ENCODE results near the gene ANKRD6. TPM values are rescaled to one million over a fixed set of nuclear protein-coding genes. Genes with fewer than 3 reads are reported as not detected.

The ANKRD6 gene
- total RNA-seq, 1 experiment from 2014 or later, result 14.7 TPM

- Mint-ChIP-seq H3K4me3 (ENCODE audit: low read depth, unreplicated experiment) (no peak overlapping the region), H3K27ac (ENCODE audit: unreplicated experiment) (no peak overlapping the region), H3K36me3 (ENCODE audit: insufficient read depth, unreplicated experiment) (no peaks in the 10 kb centered on the region), H3K4me1 (ENCODE audit: low read depth, unreplicated experiment) (peaks cover 8% of the 10 kb centered on the region), H3K27me3 (ENCODE audit: unreplicated experiment) (peaks cover 10% of the 10 kb centered on the region), H3K9me3 (ENCODE audit: low read depth, unreplicated experiment) (no peaks in the 10 kb centered on the region)
- CTCF ChIA-PET, result no interaction called here
- no TSS peak for BruUV-seq (replicated peaks)
- intact Hi-C loops (cut with micrococcal nuclease; ENCODE audit: unreplicated experiment), result no loop called here
- TF ChIP-seq, protein P1, sequence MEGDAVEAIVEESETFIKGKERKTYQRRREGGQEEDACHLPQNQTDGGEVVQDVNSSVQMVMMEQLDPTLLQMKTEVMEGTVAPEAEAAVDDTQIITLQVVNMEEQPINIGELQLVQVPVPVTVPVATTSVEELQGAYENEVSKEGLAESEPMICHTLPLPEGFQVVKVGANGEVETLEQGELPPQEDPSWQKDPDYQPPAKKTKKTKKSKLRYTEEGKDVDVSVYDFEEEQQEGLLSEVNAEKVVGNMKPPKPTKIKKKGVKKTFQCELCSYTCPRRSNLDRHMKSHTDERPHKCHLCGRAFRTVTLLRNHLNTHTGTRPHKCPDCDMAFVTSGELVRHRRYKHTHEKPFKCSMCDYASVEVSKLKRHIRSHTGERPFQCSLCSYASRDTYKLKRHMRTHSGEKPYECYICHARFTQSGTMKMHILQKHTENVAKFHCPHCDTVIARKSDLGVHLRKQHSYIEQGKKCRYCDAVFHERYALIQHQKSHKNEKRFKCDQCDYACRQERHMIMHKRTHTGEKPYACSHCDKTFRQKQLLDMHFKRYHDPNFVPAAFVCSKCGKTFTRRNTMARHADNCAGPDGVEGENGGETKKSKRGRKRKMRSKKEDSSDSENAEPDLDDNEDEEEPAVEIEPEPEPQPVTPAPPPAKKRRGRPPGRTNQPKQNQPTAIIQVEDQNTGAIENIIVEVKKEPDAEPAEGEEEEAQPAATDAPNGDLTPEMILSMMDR (IDR thresholded peaks at IDR 0.05; ENCODE audit: unreplicated experiment), result no peak
- DNase-seq, result no peak
These were observed 28.4 kb upstream of the ANKRD6 start for GRCh38 chr6:89404512-89404911.

DNA sequence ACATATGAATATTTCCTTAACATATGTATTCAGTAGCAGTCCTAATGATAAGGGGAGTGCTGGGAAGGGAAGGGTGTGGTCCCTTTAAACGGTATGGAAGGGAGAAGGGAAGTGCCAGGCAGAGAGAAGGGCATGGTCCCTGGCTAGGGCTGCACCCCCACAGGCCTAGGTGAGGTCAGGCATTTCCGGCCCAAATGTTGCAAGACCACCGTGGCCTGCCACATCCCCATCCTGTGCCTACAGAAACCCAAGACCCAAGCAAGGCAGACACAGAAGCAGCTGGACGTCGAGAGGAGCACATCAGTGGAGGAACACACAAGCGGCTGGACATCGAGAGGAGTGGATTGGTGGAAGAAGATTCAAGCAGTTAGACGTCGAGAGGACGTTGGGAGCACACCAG, 26.8 kb upstream of the ANKRD6 start:
- Mint-ChIP-seq H3K4me1 (ENCODE audit: low read depth, unreplicated experiment) (peaks cover under 1% of the 10 kb centered on the region), H3K9me3 (ENCODE audit: low read depth, unreplicated experiment) (no peaks in the 10 kb centered on the region), H3K36me3 (ENCODE audit: insufficient read depth, unreplicated experiment) (no peaks in the 10 kb centered on the region), H3K4me3 (ENCODE audit: low read depth, unreplicated experiment) (no peak overlapping the region), H3K27ac (ENCODE audit: unreplicated experiment) (no peak overlapping the region), H3K27me3 (ENCODE audit: unreplicated experiment) (peaks cover 25% of the 10 kb centered on the region)
- intact Hi-C loops (cut with micrococcal nuclease; ENCODE audit: unreplicated experiment), result no loop called here
- TF ChIP-seq, protein P1 (IDR thresholded peaks at IDR 0.05; ENCODE audit: unreplicated experiment), result no peak
- CTCF ChIA-PET, result no interaction called here
- no TSS peak for BruUV-seq (replicated peaks)
- no peak for DNase-seq

- TF ChIP-seq, protein P1 (IDR thresholded peaks at IDR 0.05; ENCODE audit: unreplicated experiment), result no peak
- no peak for DNase-seq
- intact Hi-C loops (cut with micrococcal nuclease; ENCODE audit: unreplicated experiment), result no loop called here
- H3K27me3 Mint-ChIP-seq (ENCODE audit: unreplicated experiment), result peaks cover 41% of the 10 kb centered on the region
- no TSS peak for BruUV-seq (replicated peaks)
- CTCF ChIA-PET, result interaction anchor here (1.2 kb wide), 1 partner anchor 10 kb away, joined by 3 read pairs; no protein-coding TSS in a partner anchor
- no peaks in the 10 kb centered on the region for H3K9me3 Mint-ChIP-seq (ENCODE audit: low read depth, unreplicated experiment)
- no peak overlapping the region for H3K27ac Mint-ChIP-seq (ENCODE audit: unreplicated experiment)
- no peaks in the 10 kb centered on the region for H3K4me1 Mint-ChIP-seq (ENCODE audit: low read depth, unreplicated experiment)
- peaks cover 7% of the 10 kb centered on the region for H3K36me3 Mint-ChIP-seq (ENCODE audit: insufficient read depth, unreplicated experiment)
- no peak overlapping the region for H3K4me3 Mint-ChIP-seq (ENCODE audit: low read depth, unreplicated experiment)
These were observed 23.4 kb upstream of the ANKRD6 start for GRCh38 chr6:89409461-89410035.

DNA sequence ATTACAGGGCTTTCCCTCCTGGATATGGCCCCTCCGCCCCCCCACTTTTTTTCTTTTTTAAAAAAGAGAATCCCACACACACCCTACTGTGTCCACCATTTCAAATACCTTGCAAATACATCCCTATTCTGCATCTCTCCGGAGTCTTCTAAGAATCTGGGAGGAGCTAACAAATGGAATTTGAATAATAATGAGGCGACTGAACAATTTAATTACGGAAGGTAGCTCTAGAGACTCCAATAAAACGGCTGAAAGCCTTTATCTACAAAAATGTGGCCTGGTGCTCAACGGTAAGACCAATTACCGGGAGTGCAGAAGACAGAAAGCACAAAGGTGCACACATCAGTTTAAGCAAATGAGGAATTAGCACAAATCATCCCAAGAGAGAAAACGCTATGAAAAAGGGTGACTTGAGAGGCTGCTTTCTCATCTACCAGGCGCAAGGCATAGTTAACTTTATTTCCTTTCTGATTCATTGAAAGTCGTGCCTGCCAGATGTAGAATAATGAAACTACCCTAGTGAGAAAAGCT, 22.7 kb upstream of the ANKRD6 start:
- Mint-ChIP-seq H3K36me3 (ENCODE audit: insufficient read depth, unreplicated experiment) (peaks cover 7% of the 10 kb centered on the region), H3K4me1 (ENCODE audit: low read depth, unreplicated experiment) (no peaks in the 10 kb centered on the region), H3K9me3 (ENCODE audit: low read depth, unreplicated experiment) (no peaks in the 10 kb centered on the region), H3K4me3 (ENCODE audit: low read depth, unreplicated experiment) (no peak overlapping the region), H3K27ac (ENCODE audit: unreplicated experiment) (no peak overlapping the region), H3K27me3 (ENCODE audit: unreplicated experiment) (peaks cover 49% of the 10 kb centered on the region)
- TF ChIP-seq, protein P1 (IDR thresholded peaks at IDR 0.05; ENCODE audit: unreplicated experiment), result no peak
- no peak for DNase-seq
- CTCF ChIA-PET, result interaction anchor here (1.2 kb wide), 1 partner anchor 10 kb away, joined by 3 read pairs; no protein-coding TSS in a partner anchor
- no TSS peak for BruUV-seq (replicated peaks)
- intact Hi-C loops (cut with micrococcal nuclease; ENCODE audit: unreplicated experiment), result no loop called here
